NCI-H2196 (cell line): ENCODE data around the gene GSAP.
A peak's percentile ranks its signal among the peaks of the same experiment; 100 is the strongest.
"Not testable (repeated sequence)": the region's sequence is repeated elsewhere in the genome, so short reads cannot be mapped to it uniquely, and the experiment has no call there.

ENCODE experiments used
- DNase-seq: peaks from one replicate; lab custom pipeline; 2025; ENCODE audit not compliant: unreplicated experiment; lab: John Stamatoyannopoulos, UW

Gene GSAP

GRCh38 chr7:77360969-77361368 lies 55.2 kb downstream of the GSAP start:
- no peak for DNase-seq

GRCh38 chr7:77360104-77360503 lies 56.0 kb downstream of the GSAP start:
- DNase-seq, result no peak

DNA sequence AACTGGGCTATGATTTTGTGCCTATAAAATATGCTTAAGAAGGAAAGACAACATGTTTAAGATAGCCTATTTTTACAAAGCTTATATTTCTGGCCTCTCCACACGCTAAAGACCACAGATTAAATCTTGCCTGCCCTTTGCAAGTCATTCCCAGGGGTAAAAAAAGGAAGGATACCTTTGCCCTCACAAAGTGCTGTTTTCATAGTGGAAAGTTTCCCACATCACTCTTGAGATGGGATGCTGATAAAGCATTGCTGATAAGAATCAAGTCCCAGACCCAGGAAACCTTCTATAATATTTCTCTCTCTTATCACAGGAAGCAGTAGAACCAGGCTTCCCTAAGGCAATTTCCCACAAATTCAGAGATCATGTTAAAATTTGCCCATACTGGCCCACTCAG lies 56.5 kb downstream of the GSAP start:
- no peak for DNase-seq

DNA sequence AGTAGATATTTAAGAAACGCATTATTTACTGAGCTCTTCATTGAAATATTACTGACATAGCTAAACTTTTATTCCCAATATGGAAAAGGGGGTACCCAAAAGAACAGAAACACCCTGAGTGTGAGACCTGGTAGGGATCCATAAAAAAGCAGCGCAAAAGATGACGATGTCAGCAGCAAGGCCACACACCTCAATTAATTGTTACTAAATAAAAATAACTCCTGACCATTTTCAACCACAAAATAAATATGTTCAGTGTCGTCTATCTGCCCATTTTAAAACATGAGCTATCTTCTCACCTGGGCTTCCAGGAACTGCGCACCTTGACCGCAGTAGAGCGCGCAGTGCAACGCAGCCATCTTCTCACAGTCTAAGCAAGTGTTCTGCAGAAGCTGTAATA lies 61.2 kb downstream of the GSAP start:
- DNase-seq, result no peak

- no peak for DNase-seq
These were observed 61.7 kb downstream of the GSAP start for GRCh38 chr7:77354484-77354883.

- DNase-seq, result no peak
These were observed 62.2 kb downstream of the GSAP start for GRCh38 chr7:77353911-77354310.

DNA sequence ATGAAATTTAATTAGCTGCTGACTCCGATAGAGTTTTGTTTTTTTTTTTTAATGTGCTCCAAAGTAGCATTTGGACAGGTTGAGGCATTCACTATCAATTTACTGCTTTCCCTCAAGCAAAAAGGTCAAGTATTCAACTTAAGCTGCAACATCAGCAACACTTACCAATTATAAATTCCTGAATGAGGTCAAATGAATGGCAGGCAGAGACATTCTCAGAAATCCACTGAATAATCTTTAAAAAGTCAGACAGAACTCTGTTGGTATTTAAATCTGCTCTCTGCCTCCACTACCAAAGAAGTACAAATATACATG lies 62.8 kb downstream of the GSAP start:
- no peak for DNase-seq

GRCh38 chr7:77352665-77353406 lies 63.3 kb downstream of the GSAP start:
- no peak for DNase-seq

DNA sequence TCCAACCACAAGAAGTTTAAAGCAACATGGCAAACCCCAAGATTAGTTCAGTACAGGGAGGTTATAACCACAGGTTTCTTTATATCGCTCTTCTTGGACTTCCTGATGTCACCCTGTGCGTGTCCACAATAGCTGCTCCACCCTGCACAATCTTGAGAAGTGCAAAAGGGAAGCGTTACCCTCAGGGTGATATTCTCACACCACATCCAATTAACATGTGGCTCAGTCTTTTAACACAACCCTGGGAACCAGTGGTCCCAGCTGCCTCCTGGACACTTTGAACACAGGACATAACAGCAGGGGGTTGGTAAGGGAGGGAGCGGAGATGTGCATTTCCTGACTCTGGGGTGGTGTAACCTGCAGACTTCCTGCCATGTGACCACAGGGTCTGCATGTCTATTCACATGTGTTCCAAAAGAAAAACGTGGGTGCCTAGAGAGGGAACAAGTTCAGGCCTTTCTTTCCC lies 64.6 kb downstream of the GSAP start:
- no peak for DNase-seq

DNA sequence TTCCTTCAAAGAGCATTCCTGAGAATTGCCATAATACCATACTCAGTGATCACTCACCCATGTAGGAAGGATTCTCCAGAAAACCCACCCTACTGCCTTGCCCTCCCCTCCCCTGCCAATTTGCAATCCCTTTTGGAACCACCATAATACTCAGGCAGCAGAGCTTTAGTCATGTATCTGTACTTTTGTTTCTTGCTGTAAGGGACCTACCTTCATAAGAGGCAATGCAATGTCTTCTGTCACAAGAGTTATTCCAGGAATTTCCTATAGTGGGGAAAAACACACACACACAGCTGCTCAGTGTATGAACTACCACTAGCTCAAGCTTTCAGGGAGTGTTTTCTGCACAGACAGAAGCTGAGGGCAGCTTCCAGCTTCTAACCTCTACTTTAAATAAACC lies 67.0 kb downstream of the GSAP start:
- no peak for DNase-seq

GRCh38 chr7:77348371-77348813 lies 67.8 kb downstream of the GSAP start:
- no peak for DNase-seq

GRCh38 chr7:77346441-77346840 lies 69.7 kb downstream of the GSAP start:
- DNase-seq, result no peak

GRCh38 chr7:77345426-77345825 lies 70.7 kb downstream of the GSAP start:
- not testable (repeated sequence) for DNase-seq

DNA sequence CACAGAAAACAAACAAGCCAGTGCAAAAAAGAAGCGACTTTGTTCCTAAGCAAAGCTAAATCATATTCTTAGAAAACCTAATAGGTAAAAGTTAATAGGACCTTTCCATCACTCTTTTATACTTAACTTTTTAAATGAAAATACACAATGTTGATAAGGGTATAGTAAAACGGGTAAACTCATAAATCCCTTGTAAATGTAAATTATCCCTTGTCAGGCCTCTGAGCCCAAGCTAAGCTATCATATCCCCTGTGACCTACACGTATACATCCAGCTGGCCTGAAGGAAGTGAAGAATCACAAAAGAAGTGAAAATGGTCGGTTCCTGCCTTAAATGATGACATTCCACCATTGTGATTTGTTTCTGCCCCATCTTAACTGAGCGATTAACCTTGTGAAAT lies 76.4 kb downstream of the GSAP start:
- DNase-seq, result no peak

GRCh38 chr7:77338883-77339629 lies 77.1 kb downstream of the GSAP start:
- DNase-seq, result no peak

DNA sequence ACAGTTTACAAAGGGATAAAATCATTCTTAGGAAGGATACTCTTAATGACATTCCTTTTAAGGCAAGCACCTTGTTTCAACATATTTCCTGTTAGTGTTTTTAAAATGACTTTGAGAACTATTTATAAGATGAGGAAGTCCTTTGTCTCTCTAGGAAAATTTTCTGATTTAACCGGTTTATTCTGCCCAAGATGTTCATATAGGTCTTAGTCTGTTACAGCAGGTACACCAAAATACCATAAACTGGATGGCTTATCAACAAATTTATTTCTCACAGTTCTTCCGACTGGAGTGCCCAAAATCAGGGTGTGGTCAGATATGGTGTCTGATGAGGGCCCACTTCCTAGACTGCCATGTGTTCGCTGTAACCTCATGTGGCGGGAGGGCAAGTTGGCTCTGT lies 77.9 kb downstream of the GSAP start:
- DNase-seq, result no peak

- DNase-seq, result no peak
These were observed 78.6 kb downstream of the GSAP start for GRCh38 chr7:77337456-77337990.

- DNase-seq, result peak; percentile 11
These were observed 80.6 kb downstream of the GSAP start for GRCh38 chr7:77335581-77335980.

- not testable (repeated sequence) for DNase-seq
These were observed 82.1 kb downstream of the GSAP start for GRCh38 chr7:77334039-77334438.

GRCh38 chr7:77331938-77332695 lies 84.0 kb downstream of the GSAP start:
- DNase-seq, result peak; percentile 76

DNA sequence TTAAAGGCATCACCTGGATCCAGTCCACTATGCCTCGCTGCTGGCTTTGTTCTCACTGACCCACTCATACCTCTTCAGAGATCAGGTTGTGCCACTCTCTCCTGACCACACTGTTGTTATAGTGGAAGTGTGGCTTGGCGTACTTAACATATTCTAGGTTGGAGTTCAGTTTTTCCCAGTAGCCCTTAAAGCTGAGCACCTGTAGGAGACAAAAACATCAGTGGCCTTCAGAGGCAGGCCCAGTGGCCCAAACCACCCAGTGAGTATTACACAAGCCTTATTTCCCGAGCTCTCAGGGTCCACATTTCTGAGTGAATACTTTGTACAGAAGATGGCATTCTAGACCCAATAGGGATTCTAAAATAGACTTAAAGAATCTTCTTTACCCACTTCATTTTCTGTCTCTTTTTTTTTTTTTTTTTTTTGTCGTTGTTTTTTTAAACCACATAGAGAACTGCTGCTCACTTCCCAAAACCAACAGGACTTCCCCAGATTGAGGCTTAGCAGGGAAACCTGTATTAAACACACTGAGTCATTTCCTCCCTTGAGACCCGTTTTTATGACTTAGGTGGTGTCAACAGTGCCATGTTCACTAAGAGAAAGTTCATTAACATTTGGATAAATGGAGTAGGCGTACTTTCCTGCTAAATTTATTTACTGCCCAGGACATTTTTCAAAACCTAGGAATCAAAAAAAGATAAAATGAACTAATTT lies 85.8 kb downstream of the GSAP start:
- no peak for DNase-seq
